ENCODE results near the gene RHOT2.

Gene RHOT2

GRCh38 chr16:670485-671352 is 2.8 kb downstream of the RHOT2 start:
- no peak for DNase-seq (ENCODE audit: low spot score)

- no peak for DNase-seq (ENCODE audit: low spot score)
These were observed 3.6 kb downstream of the RHOT2 start for GRCh38 chr16:671353-672131.

GRCh38 chr16:672371-672770 is 4.4 kb downstream of the RHOT2 start:
- no peak for DNase-seq (ENCODE audit: low spot score)

- no peak for DNase-seq (ENCODE audit: low spot score)
These were observed 4.9 kb downstream of the RHOT2 start for GRCh38 chr16:672851-673250.

GRCh38 chr16:673399-673991 is 5.6 kb downstream of the RHOT2 start:
- no peak for DNase-seq (ENCODE audit: low spot score)

GRCh38 chr16:674214-674881 is 6.4 kb downstream of the RHOT2 start:
- no peak for DNase-seq (ENCODE audit: low spot score)

GRCh38 chr16:674968-675883 is 7.3 kb downstream of the RHOT2 start, which contains the start of gene RHBDL1:
Gene RHBDL1 (plus strand): TSS chr16:675671. CDS start chr16:675791, 120 bp downstream.
- DNase-seq (ENCODE audit: low spot score) = no peak

- DNase-seq (ENCODE audit: low spot score) = no peak
These were observed 8.1 kb downstream of the RHOT2 start for GRCh38 chr16:675884-676564.

GRCh38 chr16:676565-676902 is 8.6 kb downstream of the RHOT2 start:
- no peak for DNase-seq (ENCODE audit: low spot score)

GRCh38 chr16:676913-677312 is 9.0 kb downstream of the RHOT2 start:
- no peak for DNase-seq (ENCODE audit: low spot score)

- no peak for DNase-seq (ENCODE audit: low spot score)
These were observed 9.6 kb downstream of the RHOT2 start for GRCh38 chr16:677316-678190.

- DNase-seq (ENCODE audit: low spot score) = no peak
These were observed 10.4 kb downstream of the RHOT2 start for GRCh38 chr16:678209-678857.

GRCh38 chr16:678858-679813 is 11.2 kb downstream of the RHOT2 start:
- peak; percentile 79 for DNase-seq (ENCODE audit: low spot score)

- DNase-seq (ENCODE audit: low spot score) = peak; percentile 90
These were observed 12.1 kb downstream of the RHOT2 start, which contains the start of gene STUB1 for GRCh38 chr16:679814-680624. Gene STUB1 (plus strand): TSS chr16:680410. CDS start chr16:680526, 116 bp downstream.

- no peak for DNase-seq (ENCODE audit: low spot score)
These were observed 12.7 kb downstream of the RHOT2 start for GRCh38 chr16:680625-680945.

GRCh38 chr16:680967-681745 is 13.2 kb downstream of the RHOT2 start:
- peak; percentile 52 for DNase-seq (ENCODE audit: low spot score)
